WTC11 (cell line): ENCODE data around the gene MRPL54. TPM values are rescaled to one million over a fixed set of nuclear protein-coding genes. Genes with fewer than 3 reads are reported as not detected.

Source experiments
- ATAC-seq: fragments of 200-7000 bp; cut with Tn5 transposase; 2 replicates; pipeline ENCODE4 v1.10.0; 2021; ENCODE audit warnings: mild to moderate bottlenecking, moderate library complexity
- CTCF ChIA-PET: fragments of 300-600 bp; sonication (Branson Sonifier 250); formaldehyde crosslinking; loops from one replicate; lab custom pipeline; 2021; ENCODE audit warnings: antibody characterized with exemption; lab: Charles Lee
- POLR2A ChIA-PET: fragments of 350-600 bp; sonication (Branson Sonifier 250); formaldehyde crosslinking; loops from one replicate; lab custom pipeline; 2021; ENCODE audit warnings: antibody characterized with exemption; lab: Charles Lee
- DNase-seq: peaks from one replicate; pipeline ENCODE4 v3.0.0; 2021; ENCODE audit warnings: low spot score
- H3K27ac Mint-ChIP-seq: 2 replicates; pipeline ENCODE4 v1.8.0; 2021; ENCODE audit warnings: mixed read lengths
- H3K27me3 Mint-ChIP-seq: 2 replicates; pipeline ENCODE4 v1.8.0; 2021; ENCODE audit warnings: low read depth, mild to moderate bottlenecking, moderate library complexity, mixed read lengths
- H3K36me3 Mint-ChIP-seq: 2 replicates; pipeline ENCODE4 v1.8.0; 2021; ENCODE audit warnings: mixed read lengths
- H3K4me1 Mint-ChIP-seq: 2 replicates; pipeline ENCODE4 v1.8.0; 2022; ENCODE audit warnings: mixed read lengths
- H3K4me3 Mint-ChIP-seq: 2 replicates; pipeline ENCODE4 v1.8.0; 2021; ENCODE audit warnings: mild to moderate bottlenecking, moderate library complexity, mixed read lengths
- H3K9me3 Mint-ChIP-seq: 2 replicates; pipeline ENCODE4 v1.8.0; 2021; ENCODE audit warnings: mixed read lengths
- ATF2 ChIP-seq: sonication (generic); formaldehyde crosslinking; IDR thresholded peaks from 2 replicates; pipeline ENCODE4 v1.8.1; 2022; ENCODE audit warnings: low read depth, missing genetic modification reagents, borderline replicate concordance
- CBFB ChIP-seq: sonication (generic); formaldehyde crosslinking; IDR thresholded peaks from 2 replicates; pipeline ENCODE4 v1.8.1; 2022; ENCODE audit warnings: mild to moderate bottlenecking, low read depth, missing genetic modification reagents
- CTCF ChIP-seq: fragments of 200-600 bp; IDR thresholded peaks from 2 replicates; pipeline ENCODE4 v1.8.0; 2022; ENCODE audit warnings: antibody characterized with exemption
- GTF2I ChIP-seq: fragments of 250-450 bp; sonication (Bioruptor Pico); conservative IDR thresholded peaks from 2 replicates; pipeline ENCODE4 v1.4.0; 2021; ENCODE audit warnings: mild to moderate bottlenecking
- IRF2 ChIP-seq: sonication (generic); formaldehyde crosslinking; IDR thresholded peaks from 2 replicates; pipeline ENCODE4 v1.8.0; 2022; ENCODE audit warnings: low read depth, missing genetic modification reagents, borderline replicate concordance
- MXD4 ChIP-seq: fragments of 250-450 bp; sonication (Bioruptor Pico); IDR thresholded peaks from 2 replicates; pipeline ENCODE4 v1.8.0; 2021; ENCODE audit warnings: mild to moderate bottlenecking, moderate library complexity, borderline replicate concordance
- MYBL2 ChIP-seq: sonication (generic); formaldehyde crosslinking; IDR thresholded peaks from 2 replicates; pipeline ENCODE4 v1.8.1; 2023; ENCODE audit warnings: mild to moderate bottlenecking, moderate library complexity, missing genetic modification reagents
- PRDM15 ChIP-seq: sonication (generic); formaldehyde crosslinking; IDR thresholded peaks from 2 replicates; pipeline ENCODE4 v1.8.0; 2022; ENCODE audit warnings: missing genetic modification reagents
- RORB ChIP-seq: fragments of 250-450 bp; sonication (Bioruptor Pico); IDR thresholded peaks from 2 replicates; pipeline ENCODE4 v1.9.0; 2021; ENCODE audit warnings: mild to moderate bottlenecking
- SMAD3 ChIP-seq: sonication (generic); formaldehyde crosslinking; IDR thresholded peaks from 2 replicates; pipeline ENCODE4 v1.8.0; 2022; ENCODE audit warnings: missing genetic modification reagents, mild to moderate bottlenecking, borderline replicate concordance
- SOX15 ChIP-seq: fragments of 250-450 bp; sonication (Bioruptor Pico); IDR thresholded peaks from 2 replicates; pipeline ENCODE4 v1.9.0; 2021; ENCODE audit warnings: mild to moderate bottlenecking
- SP1 ChIP-seq: sonication (generic); formaldehyde crosslinking; conservative IDR thresholded peaks from 2 replicates; pipeline ENCODE4 v1.8.1; 2022; ENCODE audit warnings: missing genetic modification reagents
- TEAD1 ChIP-seq: sonication (generic); formaldehyde crosslinking; IDR thresholded peaks from 2 replicates; pipeline ENCODE4 v1.8.0; 2022; ENCODE audit warnings: mild to moderate bottlenecking, missing genetic modification reagents
- TP53 ChIP-seq: sonication (generic); formaldehyde crosslinking; IDR thresholded peaks from 2 replicates; pipeline ENCODE4 v1.8.1; 2023; ENCODE audit warnings: mild to moderate bottlenecking, missing genetic modification reagents
- USF2 ChIP-seq: sonication (generic); formaldehyde crosslinking; IDR thresholded peaks from 2 replicates; pipeline ENCODE4 v1.8.1; 2023; ENCODE audit warnings: mild to moderate bottlenecking, missing genetic modification reagents, moderate library complexity
- ZNF121 ChIP-seq: sonication (generic); formaldehyde crosslinking; IDR thresholded peaks from 2 replicates; pipeline ENCODE4 v1.8.0; 2023; ENCODE audit warnings: missing genetic modification reagents
- ZNF232 ChIP-seq: sonication (generic); formaldehyde crosslinking; IDR thresholded peaks from 2 replicates; pipeline ENCODE4 v1.8.0; 2022; ENCODE audit warnings: mild to moderate bottlenecking, missing genetic modification reagents
- ZNF263 ChIP-seq: sonication (generic); formaldehyde crosslinking; IDR thresholded peaks from 2 replicates; pipeline ENCODE4 v1.8.1; 2022; ENCODE audit warnings: low read depth, mild to moderate bottlenecking, moderate library complexity, missing genetic modification reagents
- ZNF416 ChIP-seq: fragments of 250-450 bp; sonication (Bioruptor Pico); IDR thresholded peaks from 2 replicates; pipeline ENCODE4 v1.9.0; 2021; ENCODE audit warnings: mild to moderate bottlenecking, inconsistent platforms
- ZNF423 ChIP-seq: fragments of 250-450 bp; sonication (Bioruptor Pico); IDR thresholded peaks from 2 replicates; pipeline ENCODE4 v2.1.2; 2022; ENCODE audit warnings: mild to moderate bottlenecking, moderate library complexity
- ZNF671 ChIP-seq: fragments of 250-450 bp; sonication (Bioruptor Pico); IDR thresholded peaks from 2 replicates; pipeline ENCODE4 v1.8.0; 2021; ENCODE audit warnings: mild to moderate bottlenecking
- total RNA-seq: library from RNA; stranded (reverse); gene quantifications from 3 replicates; pipeline ENCODE4 v1.2.3, GENCODE V29; 2021
- TF ChIP-seq, protein P1 (sequence below): fragments of 250-450 bp; sonication (Bioruptor Pico); conservative IDR thresholded peaks from 2 replicates; pipeline ENCODE4 v1.9.0; 2021; ENCODE audit warnings: mild to moderate bottlenecking
- TF ChIP-seq, protein P2 (sequence below): fragments of 250-450 bp; sonication (Bioruptor Pico); IDR thresholded peaks from 2 replicates; pipeline ENCODE4 v1.9.0; 2021; ENCODE audit warnings: moderate library complexity, mild to moderate bottlenecking, inconsistent platforms, borderline replicate concordance

Gene MRPL54
- total RNA-seq, 1 experiment from 2014 or later = 62.3 TPM

- ChIA-PET CTCF (interaction anchor here (1.1 to 1.4 kb wide), 4 partner anchors 33 to 199 kb away, joined by 3 to 6 read pairs (median 4); partner anchors contain the start of gene MRPL54), POLR2A (no interaction called here)
- H3K4me3 Mint-ChIP-seq = no peak overlapping the region
- H3K4me1 Mint-ChIP-seq = peaks cover 16% of the 10 kb centered on the region
- H3K27ac Mint-ChIP-seq = no peak overlapping the region
- H3K27me3 Mint-ChIP-seq = no peaks in the 10 kb centered on the region
- peaks cover 5% of the 10 kb centered on the region for H3K9me3 Mint-ChIP-seq
- DNase-seq (peak; percentile 68), ATAC-seq (peak; percentile 14)
- no peak for TF ChIP-seq IRF2
- TF ChIP-seq SP1 (CRISPR knock-in tag) = peak; percentile 62; the same call in 1 of the 2 replicates
- peak; percentile 52; the same call in 1 of the 2 replicates for TF ChIP-seq MYBL2 (CRISPR knock-in tag)
- peak; percentile 71 for TF ChIP-seq PRDM15 (CRISPR knock-in tag)
- TF ChIP-seq ATF2 (CRISPR knock-in tag) = no peak
- no peak for TF ChIP-seq ZNF121 (CRISPR knock-in tag)
- TF ChIP-seq USF2 (CRISPR knock-in tag) = peak; percentile 48; the same call in 1 of the 2 replicates
- TF ChIP-seq TEAD1 (CRISPR knock-in tag) = 0 out of 2 replicates have a peak, but pooled peaks have one; percentile 20
- no peak for TF ChIP-seq SMAD3 (CRISPR knock-in tag)
- TF ChIP-seq MXD4 (CRISPR knock-in tag) = no peak
- no peak for TF ChIP-seq SOX15 (CRISPR knock-in tag)
- peak; percentile 78 for TF ChIP-seq ZNF423 (CRISPR knock-in tag)
- peaks cover under 1% of the 10 kb centered on the region; the same call in 1 of the 2 replicates for H3K36me3 Mint-ChIP-seq
Observed at GRCh38 chr19:3725640-3726310, 36.7 kb upstream of the MRPL54 start.

DNA sequence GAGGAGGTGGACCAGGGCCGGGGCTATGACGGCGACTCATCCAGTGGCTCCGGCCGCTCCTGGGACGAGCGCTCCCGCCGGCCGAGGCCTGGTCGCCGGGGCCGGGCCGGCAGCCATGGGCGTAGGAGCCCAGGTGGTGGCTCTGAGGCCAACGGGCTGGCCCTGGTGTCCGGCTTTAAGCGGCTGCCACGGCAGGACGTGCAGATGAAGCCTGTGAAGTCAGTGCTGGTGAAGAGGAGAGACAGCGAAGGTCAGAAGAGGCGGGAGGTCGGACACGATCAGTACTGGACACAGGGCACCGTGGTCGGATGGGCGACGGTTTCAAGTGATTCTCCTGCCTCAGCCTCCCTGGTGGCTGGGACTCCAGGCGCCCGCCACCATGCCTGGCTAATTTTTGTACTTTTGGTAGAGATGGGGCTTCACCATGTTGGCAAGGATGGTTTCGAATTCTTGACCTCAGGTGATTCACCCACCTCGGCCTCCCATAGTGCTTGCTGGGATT lies 32.0 kb upstream of the MRPL54 start:
- Mint-ChIP-seq H3K4me1 (peaks cover 3% of the 10 kb centered on the region; the same call in 1 of the 2 replicates), H3K9me3 (peaks cover 8% of the 10 kb centered on the region), H3K4me3 (no peak overlapping the region), H3K27me3 (no peaks in the 10 kb centered on the region), H3K27ac (no peak overlapping the region), H3K36me3 (peaks cover 8% of the 10 kb centered on the region)
- POLR2A ChIA-PET = no interaction called here
- no peak for DNase-seq
- CTCF ChIA-PET = interaction anchor here (1.2 kb wide), 1 partner anchor 9 kb away, joined by 3 read pairs; no protein-coding TSS in a partner anchor
- no peak for ATAC-seq
- no peak for TF ChIP-seq MYBL2 (CRISPR knock-in tag)
- no peak for TF ChIP-seq CTCF
- TF ChIP-seq ZNF416 (CRISPR knock-in tag) = no peak
- no peak for TF ChIP-seq ZNF263 (CRISPR knock-in tag)
- TF ChIP-seq TP53 (CRISPR knock-in tag) = no peak
- TF ChIP-seq SP1 (CRISPR knock-in tag) = no peak
- TF ChIP-seq ZNF232 (CRISPR knock-in tag) = no peak
- no peak for TF ChIP-seq GTF2I (CRISPR knock-in tag)
- TF ChIP-seq, protein P1, sequence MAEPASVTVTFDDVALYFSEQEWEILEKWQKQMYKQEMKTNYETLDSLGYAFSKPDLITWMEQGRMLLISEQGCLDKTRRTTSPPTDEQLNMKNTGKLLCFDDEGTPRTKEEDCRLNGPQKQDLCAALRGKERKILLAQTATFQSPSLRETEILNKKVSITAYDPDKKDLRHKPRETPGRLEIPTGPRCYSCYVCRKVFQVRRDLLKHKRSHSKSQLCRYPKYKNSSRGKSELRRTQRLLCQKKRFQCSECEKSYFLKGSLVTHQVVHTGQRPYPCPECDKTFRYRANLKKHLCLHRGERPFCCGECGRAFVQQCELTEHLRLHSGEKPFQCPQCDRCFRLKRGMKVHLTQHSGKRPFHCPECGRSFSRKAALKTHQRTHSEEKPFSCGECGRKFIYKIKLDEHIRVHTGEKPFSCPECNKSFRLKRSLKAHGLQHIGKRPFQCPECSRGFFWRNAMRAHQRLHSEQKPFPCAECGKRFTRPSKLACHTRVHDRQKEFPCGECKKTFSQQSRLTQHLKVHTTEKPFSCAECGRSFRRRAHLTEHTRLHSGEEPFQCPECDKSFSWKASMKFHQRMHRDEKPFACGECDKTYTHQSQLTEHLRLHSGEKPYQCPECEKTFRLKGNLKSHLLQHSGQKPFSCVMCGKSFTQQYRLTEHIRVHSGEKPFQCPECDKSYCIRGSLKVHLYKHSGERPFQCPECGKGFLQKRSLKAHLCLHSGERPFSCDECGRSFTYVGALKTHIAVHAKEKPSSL (CRISPR knock-in tag) = no peak
- TF ChIP-seq, protein P2, sequence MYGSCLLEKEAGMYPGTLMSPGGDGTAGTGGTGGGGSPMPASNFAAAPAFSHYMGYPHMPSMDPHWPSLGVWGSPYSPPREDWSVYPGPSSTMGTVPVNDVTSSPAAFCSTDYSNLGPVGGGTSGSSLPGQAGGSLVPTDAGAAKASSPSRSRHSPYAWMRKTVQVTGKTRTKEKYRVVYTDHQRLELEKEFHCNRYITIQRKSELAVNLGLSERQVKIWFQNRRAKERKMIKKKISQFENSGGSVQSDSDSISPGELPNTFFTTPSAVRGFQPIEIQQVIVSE = no peak
- no peak for TF ChIP-seq ZNF671
- no peak for TF ChIP-seq ZNF423 (CRISPR knock-in tag)
- no peak for TF ChIP-seq RORB (CRISPR knock-in tag)
- no peak for TF ChIP-seq CBFB
